Endometrial microvascular endothelial cells (primary cell): Measurements from ENCODE around the gene RRP15. TPM values are rescaled to one million over a fixed set of nuclear protein-coding genes. Genes with fewer than 3 reads are reported as not detected.

ENCODE experiments used
- in situ Hi-C: cut with HindIII; loops from 2 replicates; pipeline ENCODE4 v1.10.0; 2017; ENCODE audit warnings: low sequenced_read_pairs, low pct_unique_long_range_greater_than_20kb; ENCODE audit errors: inconsistent ontology term
- total RNA-seq: library from RNA; depleted of rRNA; stranded (reverse); fragments of >200 nt; gene quantifications from one replicate; pipeline ENCODE4 v1.2.3, GENCODE V29; 2015; ENCODE audit errors: inconsistent ontology term

RRP15 gene, protein sequence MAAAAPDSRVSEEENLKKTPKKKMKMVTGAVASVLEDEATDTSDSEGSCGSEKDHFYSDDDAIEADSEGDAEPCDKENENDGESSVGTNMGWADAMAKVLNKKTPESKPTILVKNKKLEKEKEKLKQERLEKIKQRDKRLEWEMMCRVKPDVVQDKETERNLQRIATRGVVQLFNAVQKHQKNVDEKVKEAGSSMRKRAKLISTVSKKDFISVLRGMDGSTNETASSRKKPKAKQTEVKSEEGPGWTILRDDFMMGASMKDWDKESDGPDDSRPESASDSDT
- 7.0 TPM for total RNA-seq

DNA sequence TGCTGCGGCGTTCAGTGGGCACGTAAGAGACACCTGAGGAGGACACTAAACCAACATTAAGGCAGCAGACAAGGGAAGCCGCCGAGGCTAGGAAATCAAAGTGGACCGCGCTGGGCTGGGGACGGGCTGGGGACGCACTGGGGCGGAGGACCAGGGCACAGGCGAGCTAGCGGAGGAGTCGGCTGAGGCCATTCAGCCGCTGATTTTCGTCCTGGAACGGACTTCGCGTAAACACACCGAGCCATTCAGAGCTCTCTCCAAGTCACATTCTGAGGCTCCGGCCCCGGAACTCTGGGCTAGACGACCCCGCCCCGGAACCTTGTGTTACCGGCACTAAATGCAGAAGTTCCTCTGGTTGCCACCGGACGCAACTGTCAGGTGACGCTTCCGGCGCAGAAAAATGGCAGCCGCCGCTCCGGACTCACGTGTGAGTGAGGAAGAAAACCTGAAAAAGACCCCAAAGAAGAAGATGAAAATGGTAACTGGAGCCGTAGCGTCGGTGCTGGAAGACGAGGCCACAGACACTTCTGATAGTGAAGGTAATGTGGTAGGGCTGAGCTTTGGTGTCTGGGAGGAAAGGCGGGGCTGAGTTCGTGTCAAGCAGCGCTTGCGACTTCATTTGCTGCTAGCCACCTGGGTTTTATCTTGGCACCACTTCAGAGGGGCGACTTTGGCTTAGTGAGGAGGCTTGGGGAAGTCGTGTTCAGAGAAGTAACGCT lies at the start of gene RRP15:
RRP15 (plus strand) TSS at position 377 of the 719 bp plus-strand sequence; CDS start at position 401, 24 bp downstream.
- in situ Hi-C loops = no loop called here

DNA sequence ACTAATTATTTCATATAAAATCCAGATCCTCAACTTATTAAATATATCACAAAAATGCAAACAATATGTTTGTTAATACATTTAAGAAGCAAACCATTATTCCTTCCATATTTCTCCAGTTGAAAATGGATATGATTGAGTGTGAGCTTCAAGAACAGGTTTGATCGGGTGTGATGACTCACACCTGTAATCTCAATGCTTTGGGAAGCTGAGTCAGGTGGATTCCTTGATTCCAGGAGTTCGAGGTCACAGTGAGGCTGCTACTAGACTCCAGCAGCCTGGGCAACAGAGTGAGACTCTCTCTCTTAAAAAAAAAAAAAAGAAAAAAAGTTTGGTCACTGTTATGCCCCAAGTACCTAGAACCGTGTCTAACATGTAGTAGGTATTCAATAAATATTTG lies 42.9 kb upstream of the RRP15 start:
- in situ Hi-C loops = no loop called here

DNA sequence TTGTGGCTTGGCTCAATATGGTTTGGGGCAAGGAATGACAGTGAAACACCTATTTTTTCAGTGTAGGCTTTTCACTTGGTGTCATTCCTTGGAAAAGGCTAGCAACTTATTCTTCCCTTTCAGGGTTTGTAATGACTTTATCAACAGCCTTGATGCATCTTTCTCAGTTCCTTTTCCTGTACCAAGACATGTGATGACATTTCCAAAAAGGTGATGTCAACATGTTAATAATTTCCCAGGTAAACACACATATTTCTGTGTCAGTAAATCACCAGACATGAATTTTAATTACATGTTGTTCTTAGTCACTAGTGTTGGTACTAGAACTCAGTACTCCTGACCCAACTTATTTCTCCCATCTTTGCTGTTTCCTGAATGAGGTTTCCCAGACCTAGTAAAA lies 37.8 kb upstream of the RRP15 start:
- in situ Hi-C loops = no loop called here

DNA sequence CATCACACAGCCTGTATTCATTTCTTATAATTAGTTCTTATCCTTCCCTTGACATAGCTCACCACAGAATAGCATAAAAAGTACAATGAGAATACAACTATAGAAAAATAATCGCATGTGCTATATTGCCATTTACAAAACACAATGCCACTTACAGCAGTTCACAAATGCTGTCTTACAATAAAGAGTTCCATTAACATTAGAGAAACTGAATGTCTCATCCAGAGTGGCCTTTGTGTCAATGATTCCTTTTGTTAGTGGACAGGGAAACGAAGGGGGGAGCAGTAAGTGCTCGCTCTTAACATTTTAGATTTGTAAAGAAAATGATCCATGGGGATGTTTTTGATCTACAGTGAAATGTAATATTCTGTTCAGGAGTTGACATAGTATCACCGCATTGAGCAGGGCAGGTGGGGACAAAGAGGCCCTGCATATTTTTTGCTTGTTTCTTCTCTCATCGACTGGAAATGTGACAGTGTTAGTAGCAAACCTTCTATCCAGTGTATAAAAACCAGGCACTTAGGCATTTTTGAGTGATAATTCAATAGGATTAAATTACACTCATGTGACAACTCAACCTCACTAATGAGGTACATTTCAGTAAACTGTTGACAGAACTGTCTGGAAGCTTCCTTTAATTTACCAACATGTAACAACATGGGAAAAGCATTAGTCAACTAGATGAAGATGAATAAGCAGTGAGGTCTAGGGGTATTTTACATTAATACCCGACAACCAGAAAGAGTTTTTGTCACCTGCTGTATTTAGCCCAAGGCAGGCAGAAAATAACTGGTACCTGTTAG lies 35.6 kb upstream of the RRP15 start:
- in situ Hi-C loops = no loop called here

DNA sequence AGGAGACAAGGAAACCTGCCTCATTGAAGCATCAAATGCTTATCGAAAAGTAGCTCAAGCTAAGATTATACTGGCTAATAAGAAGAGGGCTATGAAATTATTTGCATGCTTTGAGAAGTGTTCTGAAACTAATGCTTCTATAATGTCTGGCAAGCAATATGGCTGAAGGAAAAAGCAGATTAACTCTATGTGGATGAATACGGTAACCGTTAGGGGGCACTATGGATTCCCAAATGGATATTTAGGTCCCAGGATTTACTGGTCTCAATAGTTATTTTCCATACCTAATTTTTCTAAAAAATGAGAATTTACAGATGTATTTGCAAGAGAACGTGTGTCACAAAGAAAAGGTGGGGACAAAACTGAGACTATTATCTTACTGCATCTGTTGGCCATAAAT lies 34.6 kb upstream of the RRP15 start:
- in situ Hi-C loops = no loop called here

DNA sequence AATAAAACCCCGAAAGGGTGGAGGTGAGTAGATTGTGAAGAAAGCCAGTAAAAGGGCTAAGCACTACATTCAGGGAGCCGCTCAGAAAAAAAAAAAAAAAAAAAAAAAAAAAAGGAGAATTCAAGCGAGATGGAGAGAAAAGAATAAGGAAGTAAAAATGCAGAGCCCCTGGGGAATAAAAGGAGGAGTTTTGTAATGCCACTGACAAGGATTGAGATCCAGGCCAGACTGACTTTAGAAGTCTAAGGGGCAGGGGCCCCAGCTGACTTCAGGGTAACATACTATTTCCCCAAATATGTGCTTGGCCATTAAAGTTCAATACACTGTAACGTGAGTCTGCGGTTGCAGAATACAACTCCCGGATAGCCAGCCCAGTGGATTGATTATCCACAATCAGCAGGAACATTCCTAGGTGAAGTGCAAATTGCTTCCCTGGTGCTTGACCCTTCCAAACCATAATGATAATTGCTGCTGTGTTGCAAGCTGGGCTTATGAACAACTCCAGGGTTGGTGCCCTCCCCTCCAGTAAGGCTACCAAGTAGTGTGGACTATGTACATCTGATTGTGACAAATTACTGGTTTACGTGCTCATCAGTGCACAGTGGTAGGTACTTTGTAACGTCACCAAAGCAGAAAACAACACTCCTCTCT lies 30.7 kb upstream of the RRP15 start:
- in situ Hi-C loops = no loop called here

DNA sequence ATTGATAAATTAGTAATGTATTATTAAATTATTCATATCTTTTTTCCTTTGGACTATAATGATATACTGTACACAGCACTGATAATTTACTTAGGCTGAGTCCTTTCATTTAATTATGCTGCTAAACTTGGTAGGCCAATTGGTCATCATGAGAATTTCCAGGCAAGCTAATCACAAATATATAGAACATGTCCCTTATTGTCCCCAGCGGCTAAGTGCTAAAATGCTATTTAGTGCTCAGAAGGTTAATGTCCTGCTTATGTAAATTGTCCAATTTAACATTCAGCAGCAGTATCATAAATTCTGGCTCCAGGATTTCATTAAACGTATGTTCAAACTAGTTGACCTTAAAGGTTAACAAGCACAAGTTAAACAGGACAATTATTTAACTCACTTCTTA lies 30.0 kb upstream of the RRP15 start:
- in situ Hi-C loops = no loop called here

DNA sequence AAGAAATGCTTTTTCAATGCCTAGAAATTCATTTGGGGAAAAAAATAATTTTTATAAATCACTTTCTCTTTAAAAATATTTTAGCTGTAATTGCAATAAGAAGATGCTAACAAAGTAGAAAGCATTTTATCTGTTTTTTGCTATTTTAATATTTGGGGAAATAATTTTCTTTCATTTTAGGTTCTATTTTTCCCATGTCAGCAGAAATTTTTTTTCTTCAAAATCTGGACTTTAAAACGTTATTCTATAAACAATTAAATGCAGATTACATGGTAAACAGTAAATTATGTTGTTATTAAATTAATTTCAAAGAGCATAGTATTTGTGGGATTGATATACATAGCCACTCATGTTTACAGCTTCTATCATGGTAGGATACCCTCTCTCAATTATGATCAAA lies 27.7 kb upstream of the RRP15 start:
- in situ Hi-C loops = no loop called here

DNA sequence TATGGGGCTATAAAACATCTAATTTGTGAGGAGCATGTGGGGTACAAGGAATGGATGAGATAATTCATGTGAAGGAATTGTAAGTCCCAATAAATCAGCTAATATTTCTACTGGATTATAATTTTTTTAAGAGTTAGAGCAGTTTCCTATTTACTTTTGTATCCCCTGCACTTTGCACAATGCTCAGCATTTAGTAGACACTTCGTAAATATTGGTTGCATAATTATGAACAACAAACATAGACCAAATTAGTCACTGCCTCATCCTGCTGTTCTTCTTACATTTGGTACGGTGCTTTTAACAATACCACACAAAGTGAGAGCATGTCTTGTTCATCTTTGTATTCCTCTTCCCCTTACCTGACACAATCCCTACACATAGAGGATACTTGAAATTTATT lies 27.1 kb upstream of the RRP15 start:
- in situ Hi-C loops = no loop called here

DNA sequence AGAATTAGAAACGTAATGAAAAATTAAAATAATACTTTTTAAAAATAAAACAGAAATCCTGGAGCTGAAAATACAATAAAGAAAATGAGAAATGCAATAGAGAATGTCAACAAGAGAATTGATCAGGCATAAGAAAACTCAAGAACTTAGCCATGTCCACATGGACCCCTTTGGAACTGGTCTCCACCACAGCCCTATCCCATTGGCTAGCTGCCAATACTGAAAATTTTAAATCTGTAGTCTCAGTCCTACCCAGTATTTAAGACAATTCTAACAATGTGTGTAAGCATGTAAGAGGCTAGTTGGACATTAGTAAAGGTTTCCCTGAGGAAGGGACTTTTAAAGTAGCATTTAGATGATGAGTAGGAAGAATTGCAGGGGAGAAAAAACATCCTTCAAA lies 25.8 kb upstream of the RRP15 start:
- in situ Hi-C loops = no loop called here

DNA sequence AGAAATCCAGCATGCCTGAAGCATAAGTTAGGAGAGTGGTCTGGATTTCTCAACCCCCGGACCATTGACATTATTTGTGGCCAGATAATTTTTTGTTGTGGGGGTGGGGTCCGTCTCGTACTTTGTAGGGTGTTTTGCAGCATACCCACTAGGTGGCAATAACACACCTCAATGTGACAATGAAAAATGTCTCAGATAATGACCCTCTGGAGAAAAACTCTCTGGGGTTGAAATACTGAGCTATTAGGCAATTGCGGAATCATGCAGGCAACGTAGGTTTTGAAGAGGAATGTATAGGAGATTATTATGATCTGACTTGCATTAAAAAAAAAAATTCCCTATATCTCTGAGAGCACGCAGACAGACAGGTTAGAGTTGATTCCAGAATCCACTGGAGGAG lies 25.3 kb upstream of the RRP15 start:
- in situ Hi-C loops = no loop called here

DNA sequence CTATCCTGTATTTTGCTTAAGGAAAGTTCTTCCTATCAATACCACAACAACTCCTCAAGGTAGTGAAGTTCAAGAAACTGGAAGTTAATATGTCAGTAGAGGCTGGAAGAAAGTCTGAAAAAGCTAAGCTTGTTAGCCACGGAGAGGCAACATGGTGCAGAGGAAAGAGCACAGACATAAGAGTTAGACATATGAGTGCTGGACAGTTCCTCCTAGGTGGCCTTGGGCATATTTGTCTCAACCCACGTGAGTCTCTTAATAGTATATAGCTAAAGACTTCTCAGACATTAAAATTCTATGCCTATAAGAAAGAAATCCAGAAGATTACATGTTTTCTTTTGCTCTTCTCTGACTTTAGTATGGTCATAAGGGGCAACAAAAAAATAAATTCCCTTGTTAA lies 22.8 kb upstream of the RRP15 start:
- in situ Hi-C loops = no loop called here

DNA sequence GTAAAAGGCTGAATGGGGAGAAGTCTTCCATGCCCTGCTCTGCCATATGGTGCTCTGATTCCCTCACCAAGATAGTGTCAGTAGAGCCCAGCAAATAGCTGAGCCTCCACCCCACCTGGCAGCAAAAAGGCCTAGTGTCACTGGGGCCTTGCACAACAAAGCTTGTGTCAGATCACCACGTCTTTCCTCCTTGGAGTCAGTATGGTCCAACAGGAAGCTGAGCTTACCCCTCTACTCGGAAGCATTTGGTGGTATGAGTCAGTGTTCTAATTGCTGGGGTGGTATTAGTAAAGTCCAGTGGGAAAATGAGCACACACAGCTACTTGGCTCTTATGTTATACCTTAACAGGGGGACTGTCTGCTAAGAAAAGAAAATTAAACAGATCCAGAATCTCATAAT lies 18.7 kb upstream of the RRP15 start:
- in situ Hi-C loops = no loop called here

DNA sequence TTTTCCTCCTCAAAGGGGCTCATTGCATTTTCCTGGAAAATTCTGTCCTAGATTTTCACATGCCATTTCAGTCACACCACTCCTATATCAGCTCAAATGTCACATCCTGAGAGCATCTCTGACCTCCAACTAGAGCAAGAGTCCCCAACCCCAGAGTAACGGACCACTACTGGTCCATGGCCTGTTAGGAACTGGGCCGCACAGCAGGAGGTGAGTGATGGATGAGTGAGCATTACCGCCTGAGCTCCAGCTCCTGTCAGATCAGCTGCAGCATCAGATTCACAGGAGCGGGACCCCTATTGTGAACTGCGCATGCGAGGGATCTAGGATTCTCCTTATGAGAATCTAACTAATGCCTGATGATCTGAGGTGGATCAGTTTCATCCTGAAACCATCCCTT lies 12.7 kb upstream of the RRP15 start:
- in situ Hi-C loops = no loop called here

DNA sequence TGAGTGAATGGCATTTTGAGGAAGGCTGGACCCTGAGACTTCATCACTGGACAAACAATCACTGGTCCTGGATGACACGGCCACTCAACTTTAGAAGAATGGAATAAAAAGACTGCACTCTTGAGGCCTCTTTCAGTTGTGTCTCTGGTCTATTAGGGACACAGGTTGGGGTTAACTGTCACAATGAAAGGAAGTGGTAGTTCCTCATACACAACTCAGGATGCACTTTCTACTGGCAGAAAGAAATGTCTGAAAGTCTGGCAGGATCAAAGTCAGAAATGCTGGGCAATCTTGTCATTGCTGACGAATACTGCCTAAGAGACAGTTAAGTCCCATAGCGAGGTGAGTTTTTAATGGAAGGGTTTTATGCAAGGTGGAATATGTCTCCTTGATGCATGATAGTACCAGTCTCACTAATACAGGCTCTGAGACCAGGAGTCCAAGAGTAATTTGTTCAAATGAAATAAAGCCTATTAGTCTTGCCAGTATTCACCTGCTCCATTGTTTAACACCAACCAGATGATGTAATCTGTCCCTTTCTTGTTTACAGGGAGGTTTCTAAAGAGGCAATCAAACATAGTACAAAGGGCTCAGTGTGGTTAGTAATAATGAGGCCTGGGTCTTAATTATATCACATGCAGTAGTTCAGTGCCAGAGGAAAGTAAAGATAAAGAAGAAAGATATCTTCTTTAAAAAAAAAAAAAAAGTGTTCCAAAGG lies 11.2 kb upstream of the RRP15 start:
- in situ Hi-C loops = no loop called here

DNA sequence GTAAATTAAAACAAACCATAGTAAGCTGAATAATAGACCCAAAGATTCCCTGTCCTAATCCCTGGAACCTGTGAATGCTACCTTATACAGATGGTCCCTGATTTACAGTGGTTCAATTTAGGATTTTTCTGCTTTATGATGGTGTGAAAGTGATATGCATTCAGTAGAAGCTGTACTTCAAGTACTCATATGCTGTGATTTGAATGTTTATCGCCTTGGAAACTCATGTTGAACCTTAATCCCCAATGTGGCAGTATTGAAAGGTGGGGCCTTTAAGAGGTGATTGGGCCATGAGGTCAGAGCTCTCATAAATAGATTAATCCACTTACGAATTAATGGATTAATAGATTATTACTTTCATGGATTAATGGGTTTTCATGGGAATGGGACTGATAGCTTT lies 10.6 kb upstream of the RRP15 start:
- in situ Hi-C loops = no loop called here

DNA sequence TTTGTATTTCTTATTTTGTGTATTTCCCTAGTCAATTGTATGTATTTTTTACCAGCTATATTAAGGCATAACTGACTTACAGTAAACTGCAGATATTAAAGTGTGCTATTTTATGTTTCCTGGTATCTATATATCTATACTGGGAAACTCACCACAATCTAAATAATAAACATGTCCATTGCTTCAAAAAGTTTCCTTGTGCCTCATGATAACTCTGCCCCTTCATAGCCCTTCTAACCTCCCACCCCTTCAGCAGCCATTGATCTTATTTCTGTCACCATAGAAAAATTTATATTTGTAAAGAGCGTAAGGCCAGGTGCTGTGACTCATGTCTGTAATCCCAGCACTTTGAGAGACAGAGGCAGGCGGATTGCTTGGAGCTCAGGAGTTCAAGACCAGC lies 9.3 kb upstream of the RRP15 start:
- in situ Hi-C loops = no loop called here

DNA sequence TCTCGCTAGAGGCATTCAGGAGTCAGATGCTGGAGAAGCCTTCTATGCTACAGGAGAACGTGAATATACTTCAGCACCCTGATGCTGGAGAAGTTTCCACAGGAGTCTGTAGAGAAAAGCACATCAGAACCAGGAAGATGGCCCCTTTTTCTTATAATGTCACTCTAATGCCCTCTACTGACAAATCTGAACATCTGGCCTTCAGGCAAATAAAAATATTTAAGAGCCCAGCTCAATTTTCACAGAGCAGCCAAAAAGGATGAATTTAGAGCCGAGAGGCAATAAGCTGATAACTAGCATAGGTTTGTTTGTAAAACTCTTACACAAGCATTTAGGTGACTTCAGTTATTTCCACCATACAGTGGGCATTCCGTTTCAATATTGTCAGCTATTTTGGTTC lies 3.8 kb upstream of the RRP15 start:
- in situ Hi-C loops = no loop called here

DNA sequence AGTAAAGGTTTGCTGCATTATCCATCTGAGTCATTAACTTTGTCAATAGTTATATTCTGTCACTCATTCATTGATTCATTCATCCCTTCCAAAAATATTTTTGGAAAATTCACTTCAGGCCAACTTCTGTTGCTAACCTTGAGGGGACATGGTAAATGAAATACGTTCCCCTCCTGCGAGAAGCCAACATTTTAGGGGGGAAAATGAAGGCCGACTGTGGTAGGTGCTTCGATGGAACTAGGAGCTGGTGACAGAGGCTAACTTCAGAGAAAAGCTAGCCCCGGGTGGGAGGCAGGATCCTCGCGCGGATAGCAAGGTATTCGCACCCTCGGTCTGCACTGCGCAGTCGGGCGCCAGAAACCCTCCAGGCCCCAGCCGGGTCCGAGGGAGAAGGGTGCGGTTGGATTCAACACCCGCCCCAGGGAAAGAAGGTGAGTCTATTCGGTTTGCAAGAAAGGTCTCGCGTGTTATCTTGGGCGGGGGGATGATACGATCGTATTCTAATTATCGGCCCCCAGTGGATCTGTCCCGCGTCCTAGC lies 646 bp upstream of the RRP15 start:
- in situ Hi-C loops = no loop called here
